Cardiac fibroblast (primary cell): ENCODE results near the gene DISP1.

Experiments used
- DNase-seq, 2 donors: peaks; one replicate each; pipeline versions ENCODE4 v3.0.0 to v3.0.0-alpha.2; 2010; ENCODE audit warnings: low read depth in 2 of 2
- H3K4me3 ChIP-seq, 2 donors: replicated peaks in 1 of 2; 1 replicate in 1 of 2; 2 replicates in 1 of 2; pipeline ENCODE4 v1.5.1; 2011; ENCODE audit warnings: low read depth in 2 of 2, low read length in 2 of 2, mild to moderate bottlenecking in 2 of 2, moderate library complexity in 1 of 2
- CTCF ChIP-seq: IDR thresholded peaks from one replicate; pipeline ENCODE4 v1.5.1; 2011; ENCODE audit warnings: low read depth, mild to moderate bottlenecking, low read length, inconsistent platforms

DISP1 gene

GRCh38 chr1:222813866-222814535, 838 bp upstream of the DISP1 start:
- DNase-seq, result peak in 1 of 2 donors; percentile 73
- H3K4me3 ChIP-seq, result peak overlapping the region in 1 of 2 donors; percentile 73
- no peak for TF ChIP-seq CTCF

- no peak for DNase-seq
- peak overlapping the region; percentile 73 to 92 for H3K4me3 ChIP-seq
- no peak for TF ChIP-seq CTCF
Measured at GRCh38 chr1:222815440-222815765, 564 bp downstream of the DISP1 start.

- no peak for TF ChIP-seq CTCF
- no peak overlapping the region for H3K4me3 ChIP-seq
- peak; percentile 71 to 99 for DNase-seq
Measured at GRCh38 chr1:222817529-222817928, 2.7 kb downstream of the DISP1 start.

GRCh38 chr1:222818171-222818570, 3.3 kb downstream of the DISP1 start:
- DNase-seq, result no peak

GRCh38 chr1:222820171-222820712, 5.4 kb downstream of the DISP1 start:
- peak in 1 of 2 donors; percentile 76 for DNase-seq
- no peak overlapping the region for H3K4me3 ChIP-seq
- no peak for TF ChIP-seq CTCF

More at GRCh38 chr1:222818171-222818570, 3.3 kb downstream of the DISP1 start:
- H3K4me3 ChIP-seq, result no peak overlapping the region
- no peak for TF ChIP-seq CTCF

- DNase-seq, result no peak
- no peak for TF ChIP-seq CTCF
- H3K4me3 ChIP-seq, result no peak overlapping the region
Measured at GRCh38 chr1:222821239-222821638, 6.4 kb downstream of the DISP1 start.

GRCh38 chr1:222823695-222824094, 8.9 kb downstream of the DISP1 start:
- no peak overlapping the region for H3K4me3 ChIP-seq
- TF ChIP-seq CTCF, result no peak
- no peak for DNase-seq
